WTC11 (cell line): ENCODE data around the gene SLC10A2. TPM values are rescaled to one million over a fixed set of nuclear protein-coding genes. Genes with fewer than 3 reads are reported as not detected.

ENCODE experiments used
- ATAC-seq: fragments of 200-7000 bp; cut with Tn5 transposase; 2 replicates; pipeline ENCODE4 v1.10.0; 2021; ENCODE audit warnings: mild to moderate bottlenecking, moderate library complexity
- CTCF ChIA-PET: fragments of 300-600 bp; sonication (Branson Sonifier 250); formaldehyde crosslinking; loops from one replicate; lab custom pipeline; 2021; ENCODE audit warnings: antibody characterized with exemption; lab: Charles Lee
- POLR2A ChIA-PET: fragments of 350-600 bp; sonication (Branson Sonifier 250); formaldehyde crosslinking; loops from one replicate; lab custom pipeline; 2021; ENCODE audit warnings: antibody characterized with exemption; lab: Charles Lee
- DNase-seq: peaks from one replicate; pipeline ENCODE4 v3.0.0; 2021; ENCODE audit warnings: low spot score
- H3K27ac Mint-ChIP-seq: 2 replicates; pipeline ENCODE4 v1.8.0; 2021; ENCODE audit warnings: mixed read lengths
- H3K27me3 Mint-ChIP-seq: 2 replicates; pipeline ENCODE4 v1.8.0; 2021; ENCODE audit warnings: low read depth, mild to moderate bottlenecking, moderate library complexity, mixed read lengths
- H3K36me3 Mint-ChIP-seq: 2 replicates; pipeline ENCODE4 v1.8.0; 2021; ENCODE audit warnings: mixed read lengths
- H3K4me1 Mint-ChIP-seq: 2 replicates; pipeline ENCODE4 v1.8.0; 2022; ENCODE audit warnings: mixed read lengths
- H3K4me3 Mint-ChIP-seq: 2 replicates; pipeline ENCODE4 v1.8.0; 2021; ENCODE audit warnings: mild to moderate bottlenecking, moderate library complexity, mixed read lengths
- H3K9me3 Mint-ChIP-seq: 2 replicates; pipeline ENCODE4 v1.8.0; 2021; ENCODE audit warnings: mixed read lengths
- ERG ChIP-seq: fragments of 250-450 bp; sonication (Bioruptor Pico); IDR thresholded peaks from 2 replicates; pipeline ENCODE4 v1.8.0; 2021; ENCODE audit warnings: mild to moderate bottlenecking
- IRF1 ChIP-seq: sonication (generic); formaldehyde crosslinking; IDR thresholded peaks from 2 replicates; pipeline ENCODE4 v1.8.0; 2023; ENCODE audit warnings: missing genetic modification reagents
- IRF2 ChIP-seq: sonication (generic); formaldehyde crosslinking; IDR thresholded peaks from 2 replicates; pipeline ENCODE4 v1.8.0; 2022; ENCODE audit warnings: low read depth, missing genetic modification reagents, borderline replicate concordance
- JUN ChIP-seq: sonication (generic); formaldehyde crosslinking; IDR thresholded peaks from 2 replicates; pipeline ENCODE4 v1.8.0; 2023; ENCODE audit warnings: mild to moderate bottlenecking, missing genetic modification reagents
- MXD4 ChIP-seq: fragments of 250-450 bp; sonication (Bioruptor Pico); IDR thresholded peaks from 2 replicates; pipeline ENCODE4 v1.8.0; 2021; ENCODE audit warnings: mild to moderate bottlenecking, moderate library complexity, borderline replicate concordance
- USF1 ChIP-seq: sonication (generic); formaldehyde crosslinking; IDR thresholded peaks from 2 replicates; pipeline ENCODE4 v1.8.0; 2022; ENCODE audit warnings: mild to moderate bottlenecking, missing genetic modification reagents
- ZNF219 ChIP-seq: sonication (generic); formaldehyde crosslinking; IDR thresholded peaks from 2 replicates; pipeline ENCODE4 v1.8.0; 2023; ENCODE audit warnings: missing genetic modification reagents, mild to moderate bottlenecking, borderline replicate concordance
- ZNF232 ChIP-seq: sonication (generic); formaldehyde crosslinking; IDR thresholded peaks from 2 replicates; pipeline ENCODE4 v1.8.0; 2022; ENCODE audit warnings: mild to moderate bottlenecking, missing genetic modification reagents
- ZNF263 ChIP-seq: sonication (generic); formaldehyde crosslinking; IDR thresholded peaks from 2 replicates; pipeline ENCODE4 v1.8.1; 2022; ENCODE audit warnings: low read depth, mild to moderate bottlenecking, moderate library complexity, missing genetic modification reagents
- ZNF416 ChIP-seq: fragments of 250-450 bp; sonication (Bioruptor Pico); IDR thresholded peaks from 2 replicates; pipeline ENCODE4 v1.9.0; 2021; ENCODE audit warnings: mild to moderate bottlenecking, inconsistent platforms
- ZNF532 ChIP-seq: fragments of 250-450 bp; sonication (Bioruptor Pico); IDR thresholded peaks from 2 replicates; pipeline ENCODE4 v1.9.0; 2021; ENCODE audit warnings: mild to moderate bottlenecking, borderline replicate concordance
- total RNA-seq: library from RNA; stranded (reverse); gene quantifications from 3 replicates; pipeline ENCODE4 v1.2.3, GENCODE V29; 2021
- TF ChIP-seq, protein P1 (sequence below): sonication (generic); formaldehyde crosslinking; IDR thresholded peaks from 2 replicates; pipeline ENCODE4 v1.8.1; 2022; ENCODE audit warnings: mild to moderate bottlenecking, missing genetic modification reagents, moderate library complexity, borderline replicate concordance
- TF ChIP-seq, protein P2 (sequence below): sonication (generic); formaldehyde crosslinking; IDR thresholded peaks from 2 replicates; pipeline ENCODE4 v1.8.0; 2022; ENCODE audit warnings: mild to moderate bottlenecking, missing genetic modification reagents
- TF ChIP-seq, protein P3 (sequence below): fragments of 250-450 bp; sonication (Bioruptor Pico); conservative IDR thresholded peaks from 2 replicates; pipeline ENCODE4 v1.9.0; 2021; ENCODE audit warnings: mild to moderate bottlenecking
- TF ChIP-seq, protein P4 (sequence below): sonication (generic); formaldehyde crosslinking; IDR thresholded peaks from 2 replicates; pipeline ENCODE4 v1.8.1; 2023; ENCODE audit warnings: mild to moderate bottlenecking, missing genetic modification reagents, borderline replicate concordance

Gene SLC10A2
- total RNA-seq, 1 experiment from 2014 or later: not detected

DNA sequence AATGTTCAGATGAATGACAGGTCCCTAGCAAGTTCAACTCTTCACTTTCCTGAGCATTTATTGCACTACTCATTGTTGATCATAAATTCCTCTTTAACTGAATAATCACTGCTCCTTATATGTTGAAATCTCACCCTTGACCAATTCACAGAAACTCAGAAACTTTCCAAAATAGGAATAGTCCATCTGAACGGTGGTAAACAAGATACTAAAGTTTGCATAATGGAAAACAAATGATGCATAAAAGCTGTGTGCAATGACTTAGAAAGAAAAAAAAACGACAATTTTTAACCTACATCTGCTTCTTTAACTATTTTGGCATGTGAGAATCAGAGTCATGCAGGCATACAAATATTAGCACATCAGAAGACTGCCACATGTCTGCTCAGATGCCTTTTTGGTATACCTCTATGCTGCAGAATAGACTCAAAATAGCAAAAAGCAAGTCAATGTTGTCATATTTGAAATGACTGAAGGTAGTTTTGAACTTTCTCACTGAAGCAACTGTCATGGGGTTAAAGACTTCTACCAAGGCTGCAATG lies 34.8 kb downstream of the SLC10A2 start:
- TF ChIP-seq, protein P1, sequence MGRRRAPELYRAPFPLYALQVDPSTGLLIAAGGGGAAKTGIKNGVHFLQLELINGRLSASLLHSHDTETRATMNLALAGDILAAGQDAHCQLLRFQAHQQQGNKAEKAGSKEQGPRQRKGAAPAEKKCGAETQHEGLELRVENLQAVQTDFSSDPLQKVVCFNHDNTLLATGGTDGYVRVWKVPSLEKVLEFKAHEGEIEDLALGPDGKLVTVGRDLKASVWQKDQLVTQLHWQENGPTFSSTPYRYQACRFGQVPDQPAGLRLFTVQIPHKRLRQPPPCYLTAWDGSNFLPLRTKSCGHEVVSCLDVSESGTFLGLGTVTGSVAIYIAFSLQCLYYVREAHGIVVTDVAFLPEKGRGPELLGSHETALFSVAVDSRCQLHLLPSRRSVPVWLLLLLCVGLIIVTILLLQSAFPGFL (CRISPR knock-in tag): no peak
- TF ChIP-seq, protein P2, sequence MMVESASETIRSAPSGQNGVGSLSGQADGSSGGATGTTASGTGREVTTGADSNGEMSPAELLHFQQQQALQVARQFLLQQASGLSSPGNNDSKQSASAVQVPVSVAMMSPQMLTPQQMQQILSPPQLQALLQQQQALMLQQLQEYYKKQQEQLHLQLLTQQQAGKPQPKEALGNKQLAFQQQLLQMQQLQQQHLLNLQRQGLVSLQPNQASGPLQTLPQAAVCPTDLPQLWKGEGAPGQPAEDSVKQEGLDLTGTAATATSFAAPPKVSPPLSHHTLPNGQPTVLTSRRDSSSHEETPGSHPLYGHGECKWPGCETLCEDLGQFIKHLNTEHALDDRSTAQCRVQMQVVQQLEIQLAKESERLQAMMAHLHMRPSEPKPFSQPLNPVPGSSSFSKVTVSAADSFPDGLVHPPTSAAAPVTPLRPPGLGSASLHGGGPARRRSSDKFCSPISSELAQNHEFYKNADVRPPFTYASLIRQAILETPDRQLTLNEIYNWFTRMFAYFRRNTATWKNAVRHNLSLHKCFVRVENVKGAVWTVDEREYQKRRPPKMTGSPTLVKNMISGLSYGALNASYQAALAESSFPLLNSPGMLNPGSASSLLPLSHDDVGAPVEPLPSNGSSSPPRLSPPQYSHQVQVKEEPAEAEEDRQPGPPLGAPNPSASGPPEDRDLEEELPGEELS (CRISPR knock-in tag): no peak
- TF ChIP-seq ZNF532 (CRISPR knock-in tag): no peak
- TF ChIP-seq, protein P3, sequence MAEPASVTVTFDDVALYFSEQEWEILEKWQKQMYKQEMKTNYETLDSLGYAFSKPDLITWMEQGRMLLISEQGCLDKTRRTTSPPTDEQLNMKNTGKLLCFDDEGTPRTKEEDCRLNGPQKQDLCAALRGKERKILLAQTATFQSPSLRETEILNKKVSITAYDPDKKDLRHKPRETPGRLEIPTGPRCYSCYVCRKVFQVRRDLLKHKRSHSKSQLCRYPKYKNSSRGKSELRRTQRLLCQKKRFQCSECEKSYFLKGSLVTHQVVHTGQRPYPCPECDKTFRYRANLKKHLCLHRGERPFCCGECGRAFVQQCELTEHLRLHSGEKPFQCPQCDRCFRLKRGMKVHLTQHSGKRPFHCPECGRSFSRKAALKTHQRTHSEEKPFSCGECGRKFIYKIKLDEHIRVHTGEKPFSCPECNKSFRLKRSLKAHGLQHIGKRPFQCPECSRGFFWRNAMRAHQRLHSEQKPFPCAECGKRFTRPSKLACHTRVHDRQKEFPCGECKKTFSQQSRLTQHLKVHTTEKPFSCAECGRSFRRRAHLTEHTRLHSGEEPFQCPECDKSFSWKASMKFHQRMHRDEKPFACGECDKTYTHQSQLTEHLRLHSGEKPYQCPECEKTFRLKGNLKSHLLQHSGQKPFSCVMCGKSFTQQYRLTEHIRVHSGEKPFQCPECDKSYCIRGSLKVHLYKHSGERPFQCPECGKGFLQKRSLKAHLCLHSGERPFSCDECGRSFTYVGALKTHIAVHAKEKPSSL (CRISPR knock-in tag): no peak
- no peak for TF ChIP-seq ERG (CRISPR knock-in tag)
- no peak for TF ChIP-seq MXD4 (CRISPR knock-in tag)
- ChIA-PET CTCF (no interaction called here), POLR2A (no interaction called here)
- ATAC-seq: no peak
- H3K4me3 Mint-ChIP-seq: no peak overlapping the region
- DNase-seq: no peak
- H3K27ac Mint-ChIP-seq: no peak overlapping the region
- H3K4me1 Mint-ChIP-seq: peaks cover 6% of the 10 kb centered on the region; the same call in 1 of the 2 replicates
- H3K27me3 Mint-ChIP-seq: no peaks in the 10 kb centered on the region
- peaks cover 12% of the 10 kb centered on the region for H3K9me3 Mint-ChIP-seq
- no peaks in the 10 kb centered on the region; the same call in 1 of the 2 replicates for H3K36me3 Mint-ChIP-seq

GRCh38 chr13:103030776-103031175 lies 35.4 kb downstream of the SLC10A2 start:
- DNase-seq: no peak
- ChIA-PET POLR2A (no interaction called here), CTCF (no interaction called here)
- Mint-ChIP-seq H3K27ac (no peak overlapping the region), H3K9me3 (peaks cover 15% of the 10 kb centered on the region), H3K4me3 (no peak overlapping the region), H3K36me3 (peaks cover 2% of the 10 kb centered on the region; the same call in 1 of the 2 replicates), H3K27me3 (no peaks in the 10 kb centered on the region), H3K4me1 (peaks cover 6% of the 10 kb centered on the region; the same call in 1 of the 2 replicates)
- no peak for ATAC-seq
- TF ChIP-seq IRF1 (CRISPR knock-in tag): no peak
- TF ChIP-seq JUN: no peak
- TF ChIP-seq, protein P4, sequence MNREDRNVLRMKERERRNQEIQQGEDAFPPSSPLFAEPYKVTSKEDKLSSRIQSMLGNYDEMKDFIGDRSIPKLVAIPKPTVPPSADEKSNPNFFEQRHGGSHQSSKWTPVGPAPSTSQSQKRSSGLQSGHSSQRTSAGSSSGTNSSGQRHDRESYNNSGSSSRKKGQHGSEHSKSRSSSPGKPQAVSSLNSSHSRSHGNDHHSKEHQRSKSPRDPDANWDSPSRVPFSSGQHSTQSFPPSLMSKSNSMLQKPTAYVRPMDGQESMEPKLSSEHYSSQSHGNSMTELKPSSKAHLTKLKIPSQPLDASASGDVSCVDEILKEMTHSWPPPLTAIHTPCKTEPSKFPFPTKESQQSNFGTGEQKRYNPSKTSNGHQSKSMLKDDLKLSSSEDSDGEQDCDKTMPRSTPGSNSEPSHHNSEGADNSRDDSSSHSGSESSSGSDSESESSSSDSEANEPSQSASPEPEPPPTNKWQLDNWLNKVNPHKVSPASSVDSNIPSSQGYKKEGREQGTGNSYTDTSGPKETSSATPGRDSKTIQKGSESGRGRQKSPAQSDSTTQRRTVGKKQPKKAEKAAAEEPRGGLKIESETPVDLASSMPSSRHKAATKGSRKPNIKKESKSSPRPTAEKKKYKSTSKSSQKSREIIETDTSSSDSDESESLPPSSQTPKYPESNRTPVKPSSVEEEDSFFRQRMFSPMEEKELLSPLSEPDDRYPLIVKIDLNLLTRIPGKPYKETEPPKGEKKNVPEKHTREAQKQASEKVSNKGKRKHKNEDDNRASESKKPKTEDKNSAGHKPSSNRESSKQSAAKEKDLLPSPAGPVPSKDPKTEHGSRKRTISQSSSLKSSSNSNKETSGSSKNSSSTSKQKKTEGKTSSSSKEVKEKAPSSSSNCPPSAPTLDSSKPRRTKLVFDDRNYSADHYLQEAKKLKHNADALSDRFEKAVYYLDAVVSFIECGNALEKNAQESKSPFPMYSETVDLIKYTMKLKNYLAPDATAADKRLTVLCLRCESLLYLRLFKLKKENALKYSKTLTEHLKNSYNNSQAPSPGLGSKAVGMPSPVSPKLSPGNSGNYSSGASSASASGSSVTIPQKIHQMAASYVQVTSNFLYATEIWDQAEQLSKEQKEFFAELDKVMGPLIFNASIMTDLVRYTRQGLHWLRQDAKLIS: no peak
- no peak for TF ChIP-seq ZNF416 (CRISPR knock-in tag)
- no peak for TF ChIP-seq ZNF232 (CRISPR knock-in tag)
- TF ChIP-seq MXD4 (CRISPR knock-in tag): no peak
- no peak for TF ChIP-seq ZNF263 (CRISPR knock-in tag)
- no peak for TF ChIP-seq IRF2 (CRISPR knock-in tag)
- TF ChIP-seq ZNF219 (CRISPR knock-in tag): no peak
- TF ChIP-seq USF1 (CRISPR knock-in tag): no peak
